ENCODE data around the gene NR3C2.

The NR3C2 gene

GRCh38 chr4:148288448-148288847, 153.8 kb downstream of the NR3C2 start:
- no peaks in the 10 kb centered on the region for H3K9me2 ChIP-seq (replicated peaks; ENCODE audit: insufficient read depth, low read length)
- H3K4me3 ChIP-seq (ENCODE audit: low read length): no peak overlapping the region
- no peaks in the 10 kb centered on the region for H3F3A ChIP-seq (ENCODE audit: insufficient read depth, low read length)
- no peaks in the 10 kb centered on the region for H3K9me3 ChIP-seq (replicated peaks; ENCODE audit: insufficient read depth, low read length)
- no peak overlapping the region for H3K9ac ChIP-seq (ENCODE audit: low read length)
- no peaks in the 10 kb centered on the region for H3K36me3 ChIP-seq (replicated peaks; ENCODE audit: insufficient read depth, low read length)
- no peaks in the 10 kb centered on the region for H3K4me1 ChIP-seq (ENCODE audit: low read length)
- DNase-seq: no peak
- H4K20me1 ChIP-seq (ENCODE audit: insufficient read depth, low read length): no peaks in the 10 kb centered on the region
- H3K27me3 ChIP-seq (replicated peaks; ENCODE audit: insufficient read depth, low read length): no peaks in the 10 kb centered on the region
- H2AFZ ChIP-seq (ENCODE audit: low read length): no peak overlapping the region
- H3K79me2 ChIP-seq (ENCODE audit: low read length): no peaks in the 10 kb centered on the region
- TF ChIP-seq EZH2phosphoT487 (IDR thresholded peaks at IDR 0.05; ENCODE audit: low read length) (no peak), EZH2 (optimal IDR thresholded peaks at IDR 0.05; ENCODE audit: low read depth, low read length) (no peak), CTCF (IDR thresholded peaks at IDR 0.05; ENCODE audit: low read length) (no peak)
- H3K27ac ChIP-seq (ENCODE audit: low read length): no peak overlapping the region
- no peak overlapping the region for H3K4me2 ChIP-seq (ENCODE audit: low read depth, low read length)

GRCh38 chr4:148287111-148287510, 155.1 kb downstream of the NR3C2 start:
- no peak overlapping the region for H3K27ac ChIP-seq (ENCODE audit: low read length)
- H3K4me3 ChIP-seq (ENCODE audit: low read length): no peak overlapping the region
- H4K20me1 ChIP-seq (ENCODE audit: insufficient read depth, low read length): no peaks in the 10 kb centered on the region
- H3K4me1 ChIP-seq (ENCODE audit: low read length): no peaks in the 10 kb centered on the region
- no peaks in the 10 kb centered on the region for H3K9me3 ChIP-seq (replicated peaks; ENCODE audit: insufficient read depth, low read length)
- no peak for DNase-seq
- H3K36me3 ChIP-seq (replicated peaks; ENCODE audit: insufficient read depth, low read length): no peaks in the 10 kb centered on the region
- H3K27me3 ChIP-seq (replicated peaks; ENCODE audit: insufficient read depth, low read length): no peaks in the 10 kb centered on the region
- no peak overlapping the region for H3K4me2 ChIP-seq (ENCODE audit: low read depth, low read length)
- TF ChIP-seq EZH2 (optimal IDR thresholded peaks at IDR 0.05; ENCODE audit: low read depth, low read length) (no peak), EZH2phosphoT487 (IDR thresholded peaks at IDR 0.05; ENCODE audit: low read length) (no peak), CTCF (IDR thresholded peaks at IDR 0.05; ENCODE audit: low read length) (no peak)
- H3K79me2 ChIP-seq (ENCODE audit: low read length): no peaks in the 10 kb centered on the region
- no peaks in the 10 kb centered on the region for H3K9me2 ChIP-seq (replicated peaks; ENCODE audit: insufficient read depth, low read length)
- no peak overlapping the region for H3K9ac ChIP-seq (ENCODE audit: low read length)
- H2AFZ ChIP-seq (ENCODE audit: low read length): no peak overlapping the region
- H3F3A ChIP-seq (ENCODE audit: insufficient read depth, low read length): no peaks in the 10 kb centered on the region

GRCh38 chr4:148286012-148286411, 156.2 kb downstream of the NR3C2 start:
- no peaks in the 10 kb centered on the region for H3K79me2 ChIP-seq (ENCODE audit: low read length)
- H3K4me2 ChIP-seq (ENCODE audit: low read depth, low read length): no peak overlapping the region
- H3K9ac ChIP-seq (ENCODE audit: low read length): no peak overlapping the region
- no peak overlapping the region for H2AFZ ChIP-seq (ENCODE audit: low read length)
- H3K27ac ChIP-seq (ENCODE audit: low read length): no peak overlapping the region
- H3K4me1 ChIP-seq (ENCODE audit: low read length): no peaks in the 10 kb centered on the region
- no peaks in the 10 kb centered on the region for H3K27me3 ChIP-seq (replicated peaks; ENCODE audit: insufficient read depth, low read length)
- H3K9me3 ChIP-seq (replicated peaks; ENCODE audit: insufficient read depth, low read length): no peaks in the 10 kb centered on the region
- H3K9me2 ChIP-seq (replicated peaks; ENCODE audit: insufficient read depth, low read length): no peaks in the 10 kb centered on the region
- no peaks in the 10 kb centered on the region for H4K20me1 ChIP-seq (ENCODE audit: insufficient read depth, low read length)
- no peaks in the 10 kb centered on the region for H3K36me3 ChIP-seq (replicated peaks; ENCODE audit: insufficient read depth, low read length)
- TF ChIP-seq CTCF (IDR thresholded peaks at IDR 0.05; ENCODE audit: low read length) (no peak), EZH2phosphoT487 (IDR thresholded peaks at IDR 0.05; ENCODE audit: low read length) (no peak), EZH2 (optimal IDR thresholded peaks at IDR 0.05; ENCODE audit: low read depth, low read length) (no peak)
- no peak for DNase-seq
- H3K4me3 ChIP-seq (ENCODE audit: low read length): no peak overlapping the region
- H3F3A ChIP-seq (ENCODE audit: insufficient read depth, low read length): no peaks in the 10 kb centered on the region
